Neural crest cell (in vitro differentiated cells): ENCODE measurements around the gene EXOC4. TPM values are rescaled to one million over a fixed set of nuclear protein-coding genes. Genes with fewer than 3 reads are reported as not detected.
A peak's percentile ranks its signal among the peaks of the same experiment; 100 is the strongest.

Source experiments
- DNase-seq: peaks from one replicate; pipeline ENCODE4 v3.0.0; 2021; ENCODE audit warnings: low read depth, mixed read lengths, low spot score
- H3K27ac Mint-ChIP-seq: one replicate; pipeline ENCODE4 v1.8.0; 2021; ENCODE audit warnings: mild to moderate bottlenecking, mixed read lengths; ENCODE audit not compliant: unreplicated experiment
- H3K27me3 Mint-ChIP-seq: 2 replicates; pipeline ENCODE4 v1.8.0; 2021; ENCODE audit warnings: low read depth, mild to moderate bottlenecking, mixed read lengths
- H3K36me3 Mint-ChIP-seq: 2 replicates; pipeline ENCODE4 v1.8.0; 2021; ENCODE audit warnings: low read depth, mild to moderate bottlenecking, mixed read lengths
- H3K4me1 Mint-ChIP-seq: 2 replicates; pipeline ENCODE4 v1.8.0; 2021; ENCODE audit warnings: mixed read lengths
- H3K4me3 Mint-ChIP-seq: one replicate; pipeline ENCODE4 v1.8.0; 2021; ENCODE audit warnings: mild to moderate bottlenecking, mixed read lengths
- H3K9me3 Mint-ChIP-seq: 2 replicates; pipeline ENCODE4 v1.8.0; 2021; ENCODE audit warnings: mixed read lengths
- CTCF ChIP-seq: fragments of 200-600 bp; sonication (generic); conservative IDR thresholded peaks from 2 replicates; pipeline ENCODE4 v1.5.0; 2021; ENCODE audit warnings: antibody characterized with exemption, mild to moderate bottlenecking
- total RNA-seq: library from RNA; stranded (reverse); gene quantifications from 2 replicates; pipeline ENCODE4 v1.2.1, GENCODE V29; 2021

Gene EXOC4
- total RNA-seq, 1 donor from 2014 or later: 79.7 TPM

- H3K36me3 Mint-ChIP-seq: no peaks in the 10 kb centered on the region
- H3K9me3 Mint-ChIP-seq: no peaks in the 10 kb centered on the region
- peak overlapping the region; percentile 57 for H3K27ac Mint-ChIP-seq
- peaks cover 12% of the 10 kb centered on the region for H3K4me1 Mint-ChIP-seq
- TF ChIP-seq CTCF: no peak
- no peak overlapping the region for H3K4me3 Mint-ChIP-seq
- H3K27me3 Mint-ChIP-seq: no peaks in the 10 kb centered on the region
- no peak for DNase-seq
These were observed 604.7 kb downstream of the EXOC4 start for GRCh38 chr7:133857376-133858119.

GRCh38 chr7:133858311-133858710 lies 605.4 kb downstream of the EXOC4 start:
- no peaks in the 10 kb centered on the region for H3K9me3 Mint-ChIP-seq
- H3K27me3 Mint-ChIP-seq: no peaks in the 10 kb centered on the region
- no peak for DNase-seq
- H3K4me3 Mint-ChIP-seq: no peak overlapping the region
- no peaks in the 10 kb centered on the region for H3K36me3 Mint-ChIP-seq
- peaks cover 12% of the 10 kb centered on the region for H3K4me1 Mint-ChIP-seq
- no peak for TF ChIP-seq CTCF
- H3K27ac Mint-ChIP-seq: no peak overlapping the region

- H3K36me3 Mint-ChIP-seq: no peaks in the 10 kb centered on the region
- no peak overlapping the region for H3K27ac Mint-ChIP-seq
- DNase-seq: no peak
- no peaks in the 10 kb centered on the region for H3K9me3 Mint-ChIP-seq
- no peaks in the 10 kb centered on the region for H3K27me3 Mint-ChIP-seq
- H3K4me3 Mint-ChIP-seq: no peak overlapping the region
- H3K4me1 Mint-ChIP-seq: peaks cover 19% of the 10 kb centered on the region
- no peak for TF ChIP-seq CTCF
These were observed 606.4 kb downstream of the EXOC4 start for GRCh38 chr7:133859231-133859630.

GRCh38 chr7:133859871-133860450 lies 607.1 kb downstream of the EXOC4 start:
- Mint-ChIP-seq H3K36me3 (no peaks in the 10 kb centered on the region), H3K4me3 (no peak overlapping the region), H3K27ac (no peak overlapping the region), H3K9me3 (no peaks in the 10 kb centered on the region), H3K4me1 (peaks cover 19% of the 10 kb centered on the region), H3K27me3 (no peaks in the 10 kb centered on the region)
- no peak for DNase-seq
- TF ChIP-seq CTCF: no peak

- no peak for TF ChIP-seq CTCF
- Mint-ChIP-seq H3K27ac (no peak overlapping the region), H3K4me1 (peaks cover 19% of the 10 kb centered on the region), H3K9me3 (no peaks in the 10 kb centered on the region), H3K36me3 (no peaks in the 10 kb centered on the region), H3K4me3 (no peak overlapping the region), H3K27me3 (no peaks in the 10 kb centered on the region)
- DNase-seq: no peak
These were observed 607.9 kb downstream of the EXOC4 start for GRCh38 chr7:133860628-133861335.
